ENCODE data around the gene FOXA1. TPM values are rescaled to one million over a fixed set of nuclear protein-coding genes. Genes with fewer than 3 reads are reported as not detected.

Gene FOXA1
- not detected for total RNA-seq

DNA sequence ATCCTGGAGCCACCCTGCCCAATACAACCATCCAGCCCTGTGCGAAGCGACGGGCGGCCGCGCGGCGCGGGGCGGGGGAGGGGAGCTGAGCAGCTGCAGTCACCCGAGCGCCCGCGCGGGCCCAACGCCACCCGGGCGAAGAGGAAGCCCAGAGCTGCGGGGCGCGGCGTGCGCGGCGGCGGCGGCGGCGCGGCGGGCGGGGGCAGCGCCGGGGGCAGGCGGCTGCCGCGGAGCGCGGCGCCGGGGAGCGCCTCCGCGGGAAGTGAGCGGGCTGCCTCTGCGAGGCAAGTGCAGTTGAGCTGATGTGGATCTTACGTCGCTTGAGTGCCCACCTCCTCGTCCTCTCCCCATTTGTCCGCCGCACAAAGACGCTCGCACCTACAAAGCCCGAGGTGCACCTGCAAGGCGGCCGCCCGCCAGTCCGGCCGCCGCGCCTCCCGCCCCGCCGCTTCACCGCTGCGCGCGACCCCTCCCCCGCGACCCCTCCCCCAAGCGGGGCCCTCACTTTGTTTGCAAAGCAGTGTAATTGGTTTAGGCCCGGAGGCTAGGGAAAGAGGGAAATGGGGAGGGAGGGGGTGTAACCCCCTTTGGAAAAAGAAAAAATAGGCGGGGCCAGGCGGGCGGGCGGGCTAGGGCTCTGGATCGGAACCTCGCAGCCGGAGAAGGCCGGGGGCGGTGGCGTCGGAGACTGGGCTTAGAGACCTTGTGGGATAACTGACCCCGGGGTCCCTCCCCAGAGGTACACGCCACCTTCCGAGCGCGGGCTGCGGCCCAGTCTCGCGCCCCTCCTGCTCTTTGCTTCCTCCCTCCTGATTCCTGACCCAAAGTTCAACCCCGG, at the start of gene FOXA1, which contains the start of gene TTC6:
TSS of gene FOXA1 (minus strand) at position 279 of the 838 bp plus-strand sequence. CDS start at position 2, 277 bp downstream.
TSS of gene TTC6 (plus strand) at position 659 of the 838 bp plus-strand sequence. CDS start 26,436 bp downstream, outside the sequence.
- TF ChIP-seq, protein P1, sequence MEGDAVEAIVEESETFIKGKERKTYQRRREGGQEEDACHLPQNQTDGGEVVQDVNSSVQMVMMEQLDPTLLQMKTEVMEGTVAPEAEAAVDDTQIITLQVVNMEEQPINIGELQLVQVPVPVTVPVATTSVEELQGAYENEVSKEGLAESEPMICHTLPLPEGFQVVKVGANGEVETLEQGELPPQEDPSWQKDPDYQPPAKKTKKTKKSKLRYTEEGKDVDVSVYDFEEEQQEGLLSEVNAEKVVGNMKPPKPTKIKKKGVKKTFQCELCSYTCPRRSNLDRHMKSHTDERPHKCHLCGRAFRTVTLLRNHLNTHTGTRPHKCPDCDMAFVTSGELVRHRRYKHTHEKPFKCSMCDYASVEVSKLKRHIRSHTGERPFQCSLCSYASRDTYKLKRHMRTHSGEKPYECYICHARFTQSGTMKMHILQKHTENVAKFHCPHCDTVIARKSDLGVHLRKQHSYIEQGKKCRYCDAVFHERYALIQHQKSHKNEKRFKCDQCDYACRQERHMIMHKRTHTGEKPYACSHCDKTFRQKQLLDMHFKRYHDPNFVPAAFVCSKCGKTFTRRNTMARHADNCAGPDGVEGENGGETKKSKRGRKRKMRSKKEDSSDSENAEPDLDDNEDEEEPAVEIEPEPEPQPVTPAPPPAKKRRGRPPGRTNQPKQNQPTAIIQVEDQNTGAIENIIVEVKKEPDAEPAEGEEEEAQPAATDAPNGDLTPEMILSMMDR (IDR thresholded peaks at IDR 0.05; ENCODE audit: low read depth) = no peak

DNA sequence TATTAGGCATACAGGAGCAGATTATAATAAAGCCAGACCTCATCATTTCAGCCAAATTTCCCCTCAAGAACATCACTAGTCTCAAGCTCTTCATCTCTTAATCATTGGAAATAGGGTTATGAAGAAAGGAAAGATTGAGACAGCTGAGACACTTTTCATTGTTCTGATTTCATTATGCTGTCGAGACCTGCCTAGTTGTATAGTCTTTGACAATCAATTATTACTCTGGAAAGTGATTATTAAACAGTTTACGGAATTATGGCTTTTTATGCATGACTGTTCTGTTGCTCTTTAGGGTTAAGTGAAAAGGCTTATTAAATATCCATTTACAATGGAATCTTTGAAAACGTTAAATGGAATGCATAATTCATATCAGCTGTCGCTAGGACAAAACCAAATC, 48.7 kb upstream of the FOXA1 start:
- TF ChIP-seq, protein P1 (IDR thresholded peaks at IDR 0.05; ENCODE audit: low read depth) = no peak

DNA sequence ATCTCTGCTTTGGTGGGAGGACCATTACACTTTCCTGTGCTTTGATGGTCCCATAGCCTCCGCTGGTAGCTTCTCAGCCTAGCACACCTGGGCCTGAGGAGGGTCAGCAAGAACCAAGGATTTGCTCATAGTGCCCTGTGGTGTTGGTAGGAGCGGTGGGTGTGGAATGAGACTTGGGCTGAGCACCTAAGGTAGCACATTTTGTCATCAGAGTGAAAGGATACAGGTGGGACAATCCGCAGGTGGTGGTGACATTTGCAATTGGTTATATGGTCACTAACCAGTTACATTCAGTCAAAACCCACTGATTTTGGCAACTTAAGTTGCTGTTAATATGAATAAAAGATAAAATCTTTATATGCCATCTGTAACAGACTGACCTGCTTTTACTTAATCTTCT, 47.1 kb upstream of the FOXA1 start:
- TF ChIP-seq, protein P1 (IDR thresholded peaks at IDR 0.05; ENCODE audit: low read depth) = no peak

DNA sequence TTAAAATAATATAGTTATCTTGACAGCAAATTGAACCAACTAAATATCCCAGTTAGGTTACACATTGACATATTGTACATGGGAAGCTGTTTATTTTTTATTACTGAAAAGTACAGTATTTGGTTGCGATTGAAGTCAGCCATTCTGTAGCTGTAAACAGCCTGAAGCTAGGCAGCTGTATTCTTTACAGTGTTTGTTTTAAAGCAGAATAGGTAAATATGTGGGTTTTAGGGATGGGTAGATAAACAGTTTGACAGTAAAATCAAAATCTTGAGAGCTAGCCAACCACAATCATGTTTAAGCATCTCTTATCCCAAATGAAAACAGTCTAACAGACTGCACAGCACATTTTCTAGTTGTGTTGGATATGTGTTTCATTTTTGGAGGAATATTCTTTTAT, 46.1 kb upstream of the FOXA1 start:
- TF ChIP-seq, protein P1 (IDR thresholded peaks at IDR 0.05; ENCODE audit: low read depth) = no peak

DNA sequence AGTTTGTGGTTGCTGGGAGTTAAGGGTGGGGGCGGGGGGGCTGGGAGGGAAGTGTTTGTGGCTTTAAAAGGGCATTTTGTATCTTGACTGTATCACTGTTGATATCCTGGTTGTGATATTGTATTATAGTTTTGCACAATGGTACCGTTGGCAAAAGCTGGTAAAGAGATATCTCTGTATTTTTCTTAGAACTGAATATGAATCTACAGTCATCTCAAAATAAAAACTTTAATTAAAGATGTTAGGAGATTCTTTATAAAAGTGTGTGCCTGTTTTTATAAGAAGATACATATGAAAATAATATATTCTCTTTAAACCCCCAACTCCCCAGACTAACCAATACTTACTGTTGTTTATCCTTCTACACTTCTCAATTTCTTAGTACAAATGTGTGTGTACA, 43.5 kb upstream of the FOXA1 start:
- TF ChIP-seq, protein P1 (IDR thresholded peaks at IDR 0.05; ENCODE audit: low read depth) = no peak

DNA sequence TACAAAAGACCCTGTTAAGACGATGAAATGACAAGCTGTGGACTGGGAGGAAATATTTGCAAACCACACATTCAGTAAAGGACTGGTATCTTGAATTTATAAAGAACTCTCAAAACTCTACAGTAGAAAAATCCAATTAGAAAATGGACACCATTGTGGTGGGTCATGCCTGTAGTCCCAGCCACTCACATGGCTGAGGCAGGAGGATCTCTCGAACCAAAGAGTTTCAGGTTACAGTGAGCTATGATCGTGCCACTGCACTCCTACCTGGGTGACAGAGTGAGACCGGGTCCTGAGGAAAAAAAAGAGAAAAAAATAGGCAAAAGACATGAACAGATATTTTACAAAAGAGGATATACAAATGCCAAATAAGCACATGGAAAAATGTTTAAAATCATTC, 42.3 kb upstream of the FOXA1 start:
- TF ChIP-seq, protein P1 (IDR thresholded peaks at IDR 0.05; ENCODE audit: low read depth) = no peak

Data from subcutaneous adipose tissue (tissue), 4 donors.